Measurements from ENCODE around the gene LRBA.

LRBA gene

GRCh38 chr4:150874338-150875226, 140.5 kb downstream of the LRBA start:
- no peak for DNase-seq

DNA sequence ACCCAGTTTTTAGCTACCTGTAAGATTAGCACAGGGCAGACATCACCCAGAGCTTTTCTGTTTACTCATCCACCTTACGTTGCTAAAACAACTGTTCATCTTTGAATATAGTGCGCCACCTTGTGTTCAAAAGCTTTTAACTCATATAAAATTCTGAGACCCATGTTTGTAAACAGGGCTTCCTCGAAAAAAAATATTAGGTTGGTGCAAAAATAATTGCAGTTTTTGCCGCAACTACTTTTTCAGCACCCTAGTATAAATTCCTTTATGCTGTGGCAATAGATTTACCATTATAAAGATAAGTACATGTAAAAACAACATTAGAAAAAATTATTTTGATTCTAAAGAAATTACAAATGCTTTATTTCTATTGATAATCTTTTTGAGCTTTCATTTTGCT, 147.9 kb downstream of the LRBA start:
- peak; percentile 75 for DNase-seq

- DNase-seq, result no peak
Measured at GRCh38 chr4:150863456-150863855, 151.6 kb downstream of the LRBA start.

GRCh38 chr4:150862829-150863228, 152.3 kb downstream of the LRBA start:
- no peak for DNase-seq

GRCh38 chr4:150859453-150859852, 155.6 kb downstream of the LRBA start:
- no peak for DNase-seq

DNA sequence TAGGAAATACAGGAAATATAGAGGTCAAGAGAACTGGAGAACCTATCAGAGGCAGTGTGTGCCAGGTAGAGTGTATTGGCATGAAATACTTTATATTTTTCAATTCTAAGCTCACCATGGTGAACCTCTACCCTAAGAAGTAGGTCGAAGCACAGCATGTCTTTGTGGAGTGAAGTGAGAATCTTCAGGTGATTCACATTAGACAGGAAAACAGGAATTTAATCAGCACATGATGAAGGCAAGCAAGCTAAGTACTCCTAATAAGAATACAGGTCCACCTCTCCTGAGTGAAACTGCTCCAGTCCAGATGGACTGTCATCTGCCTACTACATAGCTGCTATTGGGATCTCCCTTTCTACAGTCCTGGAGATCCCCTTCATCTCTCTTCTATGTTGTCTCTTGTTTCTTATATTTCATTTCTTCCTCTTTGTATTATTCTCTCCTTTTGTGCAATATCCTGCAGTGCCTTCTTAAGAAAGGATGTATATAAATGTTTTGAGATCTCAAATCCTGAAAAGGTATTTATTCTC, 159.0 kb downstream of the LRBA start:
- no peak for DNase-seq

- DNase-seq, result no peak
Measured at GRCh38 chr4:150854600-150854999, 160.5 kb downstream of the LRBA start.

DNA sequence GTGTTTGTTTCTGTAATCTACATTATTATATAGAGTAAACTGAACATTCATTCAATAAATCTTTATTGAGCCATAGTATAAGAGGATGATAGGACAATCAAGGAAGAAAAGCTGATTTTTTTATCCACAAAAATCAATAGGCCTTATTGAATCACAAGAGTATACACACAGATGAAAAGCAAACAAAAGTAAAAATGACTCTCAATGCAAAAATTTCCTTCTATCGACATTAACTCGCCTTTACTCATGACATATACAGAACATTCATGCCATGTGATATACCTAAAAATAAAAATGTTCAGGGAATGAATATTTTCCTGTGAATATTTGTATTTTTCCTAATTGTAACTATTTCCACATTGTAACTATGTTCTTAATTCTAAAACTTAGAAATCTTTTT, 161.2 kb downstream of the LRBA start:
- DNase-seq, result no peak

- no peak for DNase-seq
Measured at GRCh38 chr4:150852216-150852615, 162.9 kb downstream of the LRBA start.

GRCh38 chr4:150849016-150849415, 166.1 kb downstream of the LRBA start:
- no peak for DNase-seq

GRCh38 chr4:150828159-150828558, 186.9 kb downstream of the LRBA start:
- DNase-seq, result no peak

- no peak for DNase-seq
Measured at GRCh38 chr4:150827226-150827625, 187.9 kb downstream of the LRBA start.

- no peak for DNase-seq
Measured at GRCh38 chr4:150826306-150826705, 188.8 kb downstream of the LRBA start.

- no peak for DNase-seq
Measured at GRCh38 chr4:150822407-150822806, 192.7 kb downstream of the LRBA start.

- DNase-seq, result no peak
Measured at GRCh38 chr4:150821641-150822040, 193.4 kb downstream of the LRBA start.

DNA sequence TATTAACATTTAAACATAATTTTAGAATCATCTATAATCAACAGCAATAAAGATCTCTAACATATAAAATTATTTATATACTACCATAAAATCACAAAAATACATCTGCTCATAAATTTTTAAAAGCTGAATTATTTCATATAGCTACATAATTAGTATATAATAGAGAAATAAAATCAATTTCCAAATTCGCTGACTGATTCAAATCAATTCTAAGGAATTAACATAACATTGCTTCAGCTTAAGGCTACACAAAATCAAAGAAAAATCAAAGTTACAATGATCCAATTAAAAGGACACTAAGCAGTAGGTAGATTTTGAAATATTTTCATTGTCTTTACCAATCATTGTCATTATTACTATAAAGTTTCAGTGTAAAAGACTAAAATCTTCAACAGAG, 194.7 kb downstream of the LRBA start:
- DNase-seq, result no peak

DNA sequence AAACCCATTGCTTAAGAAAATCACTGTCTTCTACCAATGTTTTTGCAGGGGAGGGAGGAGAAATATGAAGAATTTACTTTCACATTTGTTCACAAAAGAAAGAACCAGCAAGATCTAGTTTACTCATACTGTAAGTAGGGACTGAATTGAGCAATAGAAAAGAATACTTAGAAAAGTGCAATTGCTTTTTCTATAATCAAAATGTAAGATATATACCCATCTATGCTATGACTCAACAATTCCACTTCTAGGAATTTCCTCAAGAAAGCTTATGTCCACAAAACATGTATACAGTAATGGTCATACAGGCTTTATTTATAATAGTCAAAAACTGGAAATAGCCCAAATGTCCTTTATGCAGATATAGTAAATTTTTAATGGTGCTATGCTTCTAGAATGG, 196.4 kb downstream of the LRBA start:
- DNase-seq, result no peak

- no peak for DNase-seq
Measured at GRCh38 chr4:150817804-150818528, 197.1 kb downstream of the LRBA start.

GRCh38 chr4:150817017-150817416, 198.1 kb downstream of the LRBA start:
- DNase-seq, result no peak

GRCh38 chr4:150816491-150816890, 198.6 kb downstream of the LRBA start:
- DNase-seq, result no peak

GRCh38 chr4:150814873-150815272, 200.2 kb downstream of the LRBA start:
- no peak for DNase-seq

GRCh38 chr4:150805183-150806025, 209.7 kb downstream of the LRBA start:
- no peak for DNase-seq

GRCh38 chr4:150801833-150802232, 213.3 kb downstream of the LRBA start:
- no peak for DNase-seq
